Common myeloid progenitor, CD34-positive (primary cell): ENCODE data around the gene NDC80.

ENCODE experiments used
- CTCF ChIA-PET: fragments of 350-600 bp; sonication (Branson Sonifier 250); formaldehyde crosslinking; loops from one replicate; lab custom pipeline; 2021; ENCODE audit warnings: antibody characterized with exemption; lab: Charles Lee
- POLR2A ChIA-PET: fragments of 350-600 bp; sonication (Branson Sonifier 250); formaldehyde crosslinking; loops from one replicate; lab custom pipeline; 2021; ENCODE audit warnings: antibody characterized with exemption; lab: Charles Lee
- DNase-seq, 3 donors: peaks; one replicate each; pipeline versions ENCODE4 v3.0.0 to v3.0.0-alpha.2; 2013
- H3K27ac ChIP-seq, 2 experiments: 1 replicate in 1 of 2; 2 replicates in 1 of 2; pipeline ENCODE4 v1.7.0; 2013; ENCODE audit warnings: inconsistent platforms in 2 of 2, low read length in 2 of 2, mild to moderate bottlenecking in 2 of 2, low read depth in 1 of 2, moderate library complexity in 1 of 2; ENCODE audit not compliant: severe bottlenecking in 2 of 2, insufficient read depth in 1 of 2, poor library complexity in 1 of 2
- H3K27me3 ChIP-seq, 5 experiments: replicated peaks in 2 of 5; 1 replicate in 3 of 5; 2 replicates in 2 of 5; pipeline versions ENCODE4 v1.6.1 to v1.7.0; 2013; ENCODE audit warnings: low read length in 4 of 5, mild to moderate bottlenecking in 2 of 5, moderate library complexity in 2 of 5, inconsistent platforms in 1 of 5; ENCODE audit not compliant: insufficient read depth in 5 of 5, control insufficient read depth in 4 of 5
- H3K36me3 ChIP-seq, 4 experiments: 1 replicate in 2 of 4; 2 replicates in 2 of 4; pipeline versions ENCODE4 v1.6.1 to v1.7.0; 2013; ENCODE audit warnings: low read length in 3 of 4, control low read depth in 1 of 4, mild to moderate bottlenecking in 1 of 4; ENCODE audit not compliant: control insufficient read depth in 4 of 4, insufficient read depth in 4 of 4
- H3K4me1 ChIP-seq, 4 experiments: 1 replicate in 3 of 4; 2 replicates in 1 of 4; pipeline versions ENCODE4 v1.6.1 to v1.7.1; 2013; ENCODE audit warnings: low read length in 3 of 4, mild to moderate bottlenecking in 3 of 4, control low read depth in 1 of 4, inconsistent platforms in 1 of 4, moderate library complexity in 1 of 4; ENCODE audit not compliant: control insufficient read depth in 4 of 4, insufficient read depth in 4 of 4; ENCODE audit errors: control extremely low read depth in 1 of 4
- H3K4me3 ChIP-seq, 7 experiments: 1 replicate in 4 of 7; 2 replicates in 3 of 7; pipeline versions ENCODE4 v1.5.1 to v1.7.0; 2013; ENCODE audit warnings: mild to moderate bottlenecking in 7 of 7, low read length in 6 of 7, moderate library complexity in 6 of 7, inconsistent platforms in 2 of 7, low read depth in 2 of 7, control low read depth in 1 of 7; ENCODE audit not compliant: insufficient read depth in 4 of 7, control insufficient read depth in 1 of 7; ENCODE audit errors: extremely low read depth in 1 of 7
- H3K9me3 ChIP-seq, 5 experiments: 1 replicate in 4 of 5; 2 replicates in 1 of 5; pipeline versions ENCODE4 v1.6.1 to v1.7.1; 2013; ENCODE audit warnings: low read length in 4 of 5, mild to moderate bottlenecking in 2 of 5, inconsistent platforms in 1 of 5, low read depth in 1 of 5, moderate library complexity in 1 of 5; ENCODE audit not compliant: control insufficient read depth in 4 of 5, insufficient read depth in 2 of 5; ENCODE audit errors: control extremely low read depth in 1 of 5
- WGBS: methylation state at CpG from one replicate; pipeline ENCODE4 v1.1.5; 2013; ENCODE audit not compliant: insufficient coverage; 5-methylcytosine and 5-hydroxymethylcytosine counted together

NDC80 gene

GRCh38 chr18:2636126-2636631 is 64.8 kb downstream of the NDC80 start:
- POLR2A ChIA-PET, result interaction anchor here (1.1 kb wide), 1 partner anchor 19 kb away, joined by 3 read pairs; the partner anchor contains the start of gene SMCHD1
- Histone ChIP-seq H3K27me3 (no peaks in the 10 kb centered on the region), H3K4me3 (peak overlapping the region in 6 of 7 experiments; percentile 17 to 70 (median 50)), H3K4me1 (peaks cover 19 to 23% (median 21%) of the 10 kb centered on the region in 4 experiments), H3K9me3 (peaks cover 0 to 9% (median 2%) of the 10 kb centered on the region in 5 experiments), H3K36me3 (no peaks in the 10 kb centered on the region), H3K27ac (peak overlapping the region; percentile 54 to 80)
- CTCF ChIA-PET, result interaction anchor here (0.8 to 2.1 kb wide), 4 partner anchors 14 to 31 kb away, joined by 3 to 9 read pairs (median 6); partner anchors contain the start of gene SMCHD1
- 59% methylated on average over 7 of the region's 9 CpGs for WGBS
- no peak for DNase-seq

GRCh38 chr18:2641638-2642037 is 70.3 kb downstream of the NDC80 start:
- H3K27me3 ChIP-seq, result peaks cover 0 to 2% (median 0%) of the 10 kb centered on the region in 5 experiments
- DNase-seq, result peak; percentile 36 to 85 (median 68)
- H3K4me3 ChIP-seq, result peak overlapping the region in 3 of 7 experiments; percentile 11 to 70 (median 23)
- POLR2A ChIA-PET, result interaction anchor here (1.5 kb wide), 1 partner anchor 14 kb away, joined by 3 read pairs; the partner anchor contains the start of gene SMCHD1
- H3K27ac ChIP-seq, result no peak overlapping the region
- CTCF ChIA-PET, result interaction anchor here (1.0 kb wide), 1 partner anchor 27 kb away, joined by 3 read pairs; no protein-coding TSS in a partner anchor
- H3K9me3 ChIP-seq, result no peaks in the 10 kb centered on the region
- no peaks in the 10 kb centered on the region for H3K36me3 ChIP-seq
- peaks cover 19 to 29% (median 20%) of the 10 kb centered on the region in 4 experiments for H3K4me1 ChIP-seq
- WGBS, result no CpG with 5 or more reads among the region's 2 CpGs

- 80% methylated on average over 1 of the region's 1 CpG for WGBS
- Histone ChIP-seq H3K36me3 (no peaks in the 10 kb centered on the region), H3K9me3 (no peaks in the 10 kb centered on the region), H3K4me3 (no peak overlapping the region), H3K27me3 (peaks cover 0 to 2% (median 0%) of the 10 kb centered on the region in 5 experiments), H3K4me1 (peaks cover 8 to 18% (median 12%) of the 10 kb centered on the region in 4 experiments), H3K27ac (no peak overlapping the region)
- ChIA-PET POLR2A (no interaction called here), CTCF (interaction anchor here (1.0 to 1.2 kb wide), 2 partner anchors 13 to 25 kb away, joined by 3 to 4 read pairs; partner anchors contain the start of gene SMCHD1)
- DNase-seq, result no peak
Observed at GRCh38 chr18:2642771-2643170, 71.4 kb downstream of the NDC80 start.

- Histone ChIP-seq H3K4me3 (no peak overlapping the region), H3K9me3 (no peaks in the 10 kb centered on the region), H3K27me3 (peaks cover 0 to 2% (median 0%) of the 10 kb centered on the region in 5 experiments), H3K27ac (no peak overlapping the region), H3K4me1 (peaks cover 6 to 16% (median 8%) of the 10 kb centered on the region in 4 experiments), H3K36me3 (no peaks in the 10 kb centered on the region)
- no peak for DNase-seq
- ChIA-PET POLR2A (no interaction called here), CTCF (no interaction called here)
- no CpG with 5 or more reads among the region's 1 CpG for WGBS
Observed at GRCh38 chr18:2644535-2644934, 73.2 kb downstream of the NDC80 start.

- ChIA-PET POLR2A (no interaction called here), CTCF (interaction anchor here (1.4 kb wide), 1 partner anchor 29 kb away, joined by 5 read pairs; no protein-coding TSS in a partner anchor)
- H3K4me1 ChIP-seq, result peaks cover 5 to 22% (median 18%) of the 10 kb centered on the region in 4 experiments
Observed at GRCh38 chr18:2651981-2652380, 80.6 kb downstream of the NDC80 start.

GRCh38 chr18:2653467-2653866 is 82.1 kb downstream of the NDC80 start:
- CTCF ChIA-PET, result interaction anchor here (1.1 kb wide), 2 partner anchors 16 to 18 kb away, joined by 3 read pairs; no protein-coding TSS in a partner anchor
- Histone ChIP-seq H3K27ac (no peak overlapping the region), H3K4me3 (no peak overlapping the region), H3K9me3 (no peaks in the 10 kb centered on the region), H3K4me1 (peaks cover 11 to 34% (median 29%) of the 10 kb centered on the region in 4 experiments), H3K36me3 (no peaks in the 10 kb centered on the region), H3K27me3 (no peaks in the 10 kb centered on the region)
- POLR2A ChIA-PET, result no interaction called here
- WGBS, result 100% methylated on average over 1 of the region's 4 CpGs
- DNase-seq, result peak; percentile 48 to 86 (median 82)

More at GRCh38 chr18:2651981-2652380, 80.6 kb downstream of the NDC80 start:
- DNase-seq, result no peak
- H3K36me3 ChIP-seq, result no peaks in the 10 kb centered on the region
- no peak overlapping the region for H3K4me3 ChIP-seq
- WGBS, result no CpG with 5 or more reads among the region's 1 CpG
- H3K27me3 ChIP-seq, result no peaks in the 10 kb centered on the region
- H3K27ac ChIP-seq, result no peak overlapping the region
- H3K9me3 ChIP-seq, result no peaks in the 10 kb centered on the region
